GM20000 (cell line): ENCODE data around the gene RASL11A.
"Not testable (repeated sequence)": the region's sequence is repeated elsewhere in the genome, so short reads cannot be mapped to it uniquely, and the experiment has no call there.

Experiments used
- DNase-seq: peaks from one replicate; pipeline ENCODE4 v3.0.0; 2012; ENCODE audit warnings: low spot score
- CTCF ChIP-seq: IDR thresholded peaks from 2 replicates; pipeline ENCODE4 v1.5.1; 2012; ENCODE audit warnings: mild to moderate bottlenecking, control low read depth; ENCODE audit errors: extremely low read depth, missing control alignments

Gene RASL11A

GRCh38 chr13:27270594-27271520 is at the start of gene RASL11A:
Gene RASL11A, plus strand, starts transcription at chr13:27270830. Its CDS starts 115 bp downstream, at chr13:27270945.
- TF ChIP-seq CTCF: peak; percentile 89
- DNase-seq: peak; percentile 86

- DNase-seq: not testable (repeated sequence)
Measured at GRCh38 chr13:27222100-27222499, 48.5 kb upstream of the RASL11A start.

GRCh38 chr13:27226991-27227390 is 43.6 kb upstream of the RASL11A start:
- DNase-seq: no peak
- no peak for TF ChIP-seq CTCF

- no peak for DNase-seq
- no peak for TF ChIP-seq CTCF
Measured at GRCh38 chr13:27228131-27228530, 42.5 kb upstream of the RASL11A start.

GRCh38 chr13:27229642-27230041 is 41.0 kb upstream of the RASL11A start:
- no peak for DNase-seq
- no peak for TF ChIP-seq CTCF

- TF ChIP-seq CTCF: no peak
- no peak for DNase-seq
Measured at GRCh38 chr13:27233964-27234363, 36.7 kb upstream of the RASL11A start.

- no peak for DNase-seq
- TF ChIP-seq CTCF: no peak
Measured at GRCh38 chr13:27236478-27236877, 34.2 kb upstream of the RASL11A start.

GRCh38 chr13:27242702-27243101 is 27.9 kb upstream of the RASL11A start:
- no peak for DNase-seq

More at GRCh38 chr13:27242702-27243101, 27.9 kb upstream of the RASL11A start:
- TF ChIP-seq CTCF: no peak
